Neural cell (in vitro differentiated cells): ENCODE data around the gene LRP2. TPM values are rescaled to one million over a fixed set of nuclear protein-coding genes. Genes with fewer than 3 reads are reported as not detected.

Experiments
- H2AFZ ChIP-seq: fragments of 200-600, 300-800 bp; sonication (generic), shearing (Covaris generic); 2 replicates; pipeline ENCODE4 v1.6.0; 2014; ENCODE audit warnings: low read depth, mild to moderate bottlenecking, antibody characterized with exemption, low read length, moderate library complexity
- H3F3A ChIP-seq: fragments of 200-600 bp; shearing (Covaris generic); 2 replicates; pipeline ENCODE4 v1.6.1; 2016; ENCODE audit warnings: mild to moderate bottlenecking, moderate library complexity, mixed read lengths, antibody characterized with exemption, low read length; ENCODE audit not compliant: insufficient read depth, poor library complexity, severe bottlenecking
- H3K27ac ChIP-seq: fragments of 200-600, 300-800 bp; sonication (generic), shearing (Covaris generic); 2 replicates; pipeline ENCODE4 v1.5.1; 2014; ENCODE audit warnings: mild to moderate bottlenecking, low read length, moderate library complexity
- H3K27me3 ChIP-seq: fragments of 300-800, 200-600 bp; sonication (generic), shearing (Covaris generic); 2 replicates; pipeline ENCODE4 v1.6.0; 2014; ENCODE audit warnings: mild to moderate bottlenecking, low read depth, low read length, moderate library complexity; ENCODE audit not compliant: insufficient read depth
- H3K36me3 ChIP-seq: fragments of 300-800, 200-600 bp; sonication (generic), shearing (Covaris generic); 2 replicates; pipeline ENCODE4 v1.5.1; 2014; ENCODE audit warnings: mild to moderate bottlenecking, antibody characterized with exemption, low read length, moderate library complexity; ENCODE audit not compliant: insufficient read depth
- H3K4me2 ChIP-seq: fragments of 300-800, 200-600 bp; sonication (generic), shearing (Covaris generic); 2 replicates; pipeline ENCODE4 v1.6.0; 2014; ENCODE audit warnings: mild to moderate bottlenecking, low read length
- H3K4me3 ChIP-seq: fragments of 300-800, 200-600 bp; sonication (generic), shearing (Covaris generic); 2 replicates; pipeline ENCODE4 v1.5.1; 2014; ENCODE audit warnings: mild to moderate bottlenecking, low read length, moderate library complexity
- H3K79me2 ChIP-seq: fragments of 200-600 bp; shearing (Covaris generic); replicated peaks from 2 replicates; pipeline ENCODE4 v1.6.0; 2014; ENCODE audit warnings: mild to moderate bottlenecking, low read length, moderate library complexity; ENCODE audit not compliant: insufficient read depth
- H3K9ac ChIP-seq: fragments of 300-800, 200-600 bp; sonication (generic), shearing (Covaris generic); 2 replicates; pipeline ENCODE4 v1.6.1; 2016; ENCODE audit warnings: mild to moderate bottlenecking, low read length, mixed read lengths
- H3K9me2 ChIP-seq: fragments of 200-600 bp; shearing (Covaris generic); 2 replicates; pipeline ENCODE4 v1.6.1; 2016; ENCODE audit warnings: mild to moderate bottlenecking, low read length, mixed read lengths; ENCODE audit not compliant: insufficient read depth
- H3K9me3 ChIP-seq: fragments of 200-600, 300-800 bp; sonication (generic), shearing (Covaris generic); 2 replicates; pipeline ENCODE4 v1.6.1; 2016; ENCODE audit warnings: mild to moderate bottlenecking, mixed run types, low read length, moderate library complexity, mixed read lengths
- H4K20me1 ChIP-seq: fragments of 200-600 bp; shearing (Covaris generic); 2 replicates; pipeline ENCODE4 v1.6.1; 2016; ENCODE audit warnings: mild to moderate bottlenecking, mixed run types; ENCODE audit not compliant: insufficient read depth
- CTCF ChIP-seq: fragments of 450-650 bp; IDR thresholded peaks from 2 replicates; pipeline ENCODE4 v1.5.1; 2014; ENCODE audit warnings: antibody characterized with exemption, mild to moderate bottlenecking, moderate library complexity; ENCODE audit not compliant: poor library complexity, severe bottlenecking
- EP300 ChIP-seq: fragments of 450-650 bp; conservative IDR thresholded peaks from 2 replicates; pipeline ENCODE4 v1.6.1; 2014; ENCODE audit warnings: antibody characterized with exemption, mild to moderate bottlenecking, moderate library complexity; ENCODE audit not compliant: poor library complexity, severe bottlenecking
- EZH2 ChIP-seq: fragments of 200-600, 300-800 bp; shearing (Covaris generic), sonication (generic); IDR thresholded peaks from 2 replicates; pipeline ENCODE4 v1.6.1; 2014; ENCODE audit warnings: antibody characterized with exemption, low read length, borderline replicate concordance, mild to moderate bottlenecking; ENCODE audit not compliant: insufficient read depth, poor library complexity, severe bottlenecking
- MXI1 ChIP-seq: fragments of 450-650 bp; conservative IDR thresholded peaks from 2 replicates; pipeline ENCODE4 v1.6.1; 2014; ENCODE audit warnings: antibody characterized with exemption, mild to moderate bottlenecking; ENCODE audit not compliant: poor library complexity, severe bottlenecking
- POLR2AphosphoS5 ChIP-seq: IDR thresholded peaks from 2 replicates; pipeline ENCODE4 v1.6.1; 2012
- RAD21 ChIP-seq: fragments of 450-650 bp; conservative IDR thresholded peaks from 2 replicates; pipeline ENCODE4 v1.6.1; 2014; ENCODE audit warnings: antibody characterized with exemption, mild to moderate bottlenecking, moderate library complexity
- REST ChIP-seq: IDR thresholded peaks from 2 replicates; pipeline ENCODE4 v1.6.1; 2012; ENCODE audit warnings: borderline replicate concordance
- SMC3 ChIP-seq: fragments of 450-650 bp; conservative IDR thresholded peaks from 2 replicates; pipeline ENCODE4 v1.6.1; 2014; ENCODE audit warnings: antibody characterized with exemption, mild to moderate bottlenecking, moderate library complexity; ENCODE audit not compliant: poor library complexity
- TAF1 ChIP-seq: IDR thresholded peaks from 2 replicates; pipeline ENCODE4 v1.6.1; 2012; ENCODE audit warnings: low read depth
- polyA plus RNA-seq: library from polyadenylated mRNA; depleted of rRNA; stranded (reverse); fragments of >200 nt; gene quantifications from 2 replicates; pipeline ENCODE4 v1.2.3, GENCODE V29; 2014

LRP2 gene
- polyA plus RNA-seq, 1 donor from 2014 or later: 1.8 TPM

DNA sequence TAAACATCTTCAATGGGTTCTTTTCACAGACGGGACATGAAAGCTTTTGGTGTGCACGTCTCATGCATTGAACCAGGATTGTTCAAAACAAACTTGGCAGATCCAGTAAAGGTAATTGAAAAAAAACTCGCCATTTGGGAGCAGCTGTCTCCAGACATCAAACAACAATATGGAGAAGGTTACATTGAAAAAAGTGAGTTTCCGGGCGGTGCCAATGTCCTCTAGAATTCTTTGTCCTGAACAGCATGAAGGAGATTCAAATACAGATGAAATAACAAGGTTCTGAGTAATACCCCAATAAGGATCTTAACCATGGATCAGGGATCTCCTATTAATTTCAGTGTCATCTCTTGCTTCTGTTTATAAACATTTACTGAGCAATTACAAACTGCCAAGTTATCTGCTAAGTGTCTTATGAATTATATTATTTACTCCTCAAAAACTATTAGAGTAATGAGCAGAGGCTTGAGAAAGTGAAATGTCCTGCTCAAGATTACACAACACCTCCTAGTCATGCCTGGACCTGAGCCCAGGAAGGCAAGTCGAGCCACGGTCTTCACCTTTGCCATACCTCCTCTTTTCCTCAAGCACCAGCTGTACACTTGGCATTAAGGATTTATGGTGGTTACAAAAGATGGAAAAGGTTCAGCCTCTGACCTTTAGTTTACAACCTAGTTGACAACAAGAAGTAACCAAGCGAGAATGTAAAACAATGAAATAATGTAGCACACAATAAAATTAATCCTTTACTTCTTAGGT lies 270.4 kb downstream of the LRP2 start:
- Histone ChIP-seq H3K36me3 (no peaks in the 10 kb centered on the region), H3K9ac (no peak overlapping the region), H3K27ac (no peak overlapping the region), H3K79me2 (no peaks in the 10 kb centered on the region), H3F3A (no peaks in the 10 kb centered on the region), H3K4me2 (no peak overlapping the region), H3K9me3 (no peaks in the 10 kb centered on the region), H3K9me2 (no peaks in the 10 kb centered on the region), H2AFZ (no peak overlapping the region), H4K20me1 (no peaks in the 10 kb centered on the region), H3K4me3 (no peak overlapping the region), H3K27me3 (no peaks in the 10 kb centered on the region)
- TF ChIP-seq TAF1: no peak
- TF ChIP-seq RAD21: no peak
- TF ChIP-seq REST: no peak
- TF ChIP-seq EP300: no peak
- TF ChIP-seq MXI1: no peak
- no peak for TF ChIP-seq EZH2
- no peak for TF ChIP-seq CTCF
- TF ChIP-seq POLR2AphosphoS5: no peak
- TF ChIP-seq SMC3: no peak

GRCh38 chr2:169091256-169091655 lies 271.1 kb downstream of the LRP2 start:
- TF ChIP-seq REST (no peak), RAD21 (no peak)
- no peak overlapping the region for H3K4me2 ChIP-seq
- no peaks in the 10 kb centered on the region for H3K79me2 ChIP-seq
- H3K9ac ChIP-seq: no peak overlapping the region
- H3F3A ChIP-seq: no peaks in the 10 kb centered on the region
- no peaks in the 10 kb centered on the region for H3K9me2 ChIP-seq
- no peaks in the 10 kb centered on the region for H3K36me3 ChIP-seq
- H3K9me3 ChIP-seq: no peaks in the 10 kb centered on the region
- no peak overlapping the region for H3K27ac ChIP-seq
- no peaks in the 10 kb centered on the region for H3K27me3 ChIP-seq
- no peak overlapping the region for H2AFZ ChIP-seq
- H3K4me3 ChIP-seq: no peak overlapping the region
- no peaks in the 10 kb centered on the region for H4K20me1 ChIP-seq
